GM06990 (cell line): ENCODE results near the gene ATCAY.

Experiments
- DNase-seq: peaks from one replicate; pipeline ENCODE4 v3.0.0-alpha.2; 2011; ENCODE audit not compliant: insufficient read length; ENCODE audit errors: extremely low read depth
- H3K27me3 ChIP-seq: replicated peaks from 2 replicates; pipeline ENCODE4 v1.6.0; 2011; ENCODE audit warnings: low read length; ENCODE audit not compliant: control insufficient read depth, insufficient read depth
- H3K36me3 ChIP-seq: 2 replicates; pipeline ENCODE4 v1.5.1; 2011; ENCODE audit warnings: low read length; ENCODE audit not compliant: control insufficient read depth, insufficient read depth
- H3K4me3 ChIP-seq: replicated peaks from 2 replicates; pipeline ENCODE4 v1.5.1; 2011; ENCODE audit warnings: low read depth, mild to moderate bottlenecking, control low read depth, low read length
- TF ChIP-seq, protein P1 (sequence below): IDR thresholded peaks from 2 replicates; pipeline ENCODE4 v1.5.1; 2011; ENCODE audit warnings: low read length, control low read depth, mild to moderate bottlenecking, inconsistent platforms; ENCODE audit not compliant: insufficient read depth, poor library complexity, severe bottlenecking

The ATCAY gene

DNA sequence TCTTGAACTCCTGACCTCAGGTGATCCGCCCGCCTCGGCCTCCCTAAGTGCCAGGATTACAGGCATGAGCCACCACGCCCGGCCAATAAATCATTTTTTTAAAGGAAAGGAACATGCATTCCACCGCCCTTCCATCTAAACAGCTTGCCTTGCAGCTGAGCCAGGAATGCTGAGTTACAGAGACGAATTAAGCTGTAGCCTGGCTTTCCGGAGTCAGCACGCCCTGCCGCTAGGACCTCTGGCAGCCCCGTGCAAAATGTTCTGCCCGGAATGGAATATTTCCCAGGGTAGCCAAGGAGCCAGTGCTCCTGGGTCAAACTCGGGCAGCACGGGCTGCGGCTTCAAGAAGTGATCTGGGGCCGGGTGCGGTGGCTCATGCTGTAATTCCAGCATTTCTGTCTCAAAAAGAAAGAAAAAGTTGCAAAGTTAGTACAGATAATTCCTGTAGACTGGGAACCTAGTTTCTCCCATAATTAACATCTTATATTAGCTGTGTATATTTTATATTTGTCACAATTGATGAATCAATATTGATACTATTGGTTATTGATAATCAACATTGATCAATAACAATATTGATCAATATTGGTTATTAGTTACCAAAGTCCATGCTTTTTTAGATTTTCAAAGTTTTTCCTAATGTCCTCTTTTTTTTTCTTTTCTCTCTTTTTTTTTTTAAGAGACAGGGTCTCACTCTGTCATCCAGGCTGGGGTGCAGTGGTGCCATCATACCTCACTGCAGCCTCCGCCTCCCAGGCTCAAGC lies 19.2 kb downstream of the ATCAY start:
- Histone ChIP-seq H3K27me3 (no peaks in the 10 kb centered on the region; the same call in 1 of the 2 replicates), H3K4me3 (no peak overlapping the region), H3K36me3 (no peaks in the 10 kb centered on the region)
- TF ChIP-seq, protein P1, sequence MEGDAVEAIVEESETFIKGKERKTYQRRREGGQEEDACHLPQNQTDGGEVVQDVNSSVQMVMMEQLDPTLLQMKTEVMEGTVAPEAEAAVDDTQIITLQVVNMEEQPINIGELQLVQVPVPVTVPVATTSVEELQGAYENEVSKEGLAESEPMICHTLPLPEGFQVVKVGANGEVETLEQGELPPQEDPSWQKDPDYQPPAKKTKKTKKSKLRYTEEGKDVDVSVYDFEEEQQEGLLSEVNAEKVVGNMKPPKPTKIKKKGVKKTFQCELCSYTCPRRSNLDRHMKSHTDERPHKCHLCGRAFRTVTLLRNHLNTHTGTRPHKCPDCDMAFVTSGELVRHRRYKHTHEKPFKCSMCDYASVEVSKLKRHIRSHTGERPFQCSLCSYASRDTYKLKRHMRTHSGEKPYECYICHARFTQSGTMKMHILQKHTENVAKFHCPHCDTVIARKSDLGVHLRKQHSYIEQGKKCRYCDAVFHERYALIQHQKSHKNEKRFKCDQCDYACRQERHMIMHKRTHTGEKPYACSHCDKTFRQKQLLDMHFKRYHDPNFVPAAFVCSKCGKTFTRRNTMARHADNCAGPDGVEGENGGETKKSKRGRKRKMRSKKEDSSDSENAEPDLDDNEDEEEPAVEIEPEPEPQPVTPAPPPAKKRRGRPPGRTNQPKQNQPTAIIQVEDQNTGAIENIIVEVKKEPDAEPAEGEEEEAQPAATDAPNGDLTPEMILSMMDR = no peak
- no peak for DNase-seq

DNA sequence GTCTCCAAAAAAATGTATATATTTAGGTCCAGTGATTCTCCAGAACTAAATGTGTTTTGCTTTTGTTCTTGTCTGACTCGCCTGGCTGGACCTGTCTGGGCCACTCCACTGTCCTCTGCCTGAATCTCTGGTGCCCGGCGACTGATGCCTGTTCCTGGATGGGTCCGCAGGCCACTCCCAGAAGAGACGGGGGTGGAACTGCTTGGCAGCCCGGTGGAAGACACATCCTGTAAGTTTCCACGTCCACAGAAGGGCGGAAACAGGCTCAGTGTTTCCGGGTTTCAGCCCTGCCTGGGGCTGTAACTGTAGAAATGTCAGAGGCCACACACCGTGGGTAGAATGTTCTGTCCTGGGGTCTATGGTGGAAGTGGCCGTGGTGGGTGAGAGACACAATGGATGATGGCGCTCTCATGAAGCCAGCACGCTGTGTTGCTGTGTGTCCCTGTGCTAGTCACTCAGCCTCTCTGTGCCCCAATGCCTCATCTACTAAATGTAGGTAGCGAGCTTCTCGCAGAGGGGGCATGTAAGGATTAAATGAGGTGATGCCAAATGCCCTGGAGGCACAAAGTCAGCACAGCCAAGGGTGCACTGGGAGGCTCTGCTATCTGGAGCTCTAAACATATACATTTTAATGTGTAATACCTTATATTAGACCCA lies 22.0 kb downstream of the ATCAY start:
- TF ChIP-seq, protein P1 = no peak
- Histone ChIP-seq H3K36me3 (no peaks in the 10 kb centered on the region), H3K27me3 (no peaks in the 10 kb centered on the region; the same call in 1 of the 2 replicates), H3K4me3 (no peak overlapping the region)
- no peak for DNase-seq

DNA sequence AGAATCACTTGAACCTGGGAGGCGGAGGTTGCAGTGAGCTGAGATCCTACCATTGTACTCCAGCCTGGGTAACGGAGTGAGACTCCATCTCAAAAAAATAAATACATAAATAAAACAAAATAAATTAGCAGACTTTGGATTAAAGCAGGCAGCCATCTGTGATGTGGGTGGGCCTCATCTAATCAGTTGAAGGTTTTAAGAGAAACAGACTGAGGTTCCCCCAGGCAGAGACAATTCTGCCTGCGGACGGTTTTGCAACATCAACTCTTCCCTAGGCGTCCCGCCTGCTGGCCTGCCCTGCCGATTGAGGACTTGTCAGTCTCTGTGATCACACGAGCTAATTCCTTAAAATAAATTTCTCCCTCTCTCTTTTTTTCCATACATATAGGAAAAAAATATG lies 23.7 kb downstream of the ATCAY start:
- TF ChIP-seq, protein P1 = no peak
- DNase-seq = no peak
- H3K36me3 ChIP-seq = no peaks in the 10 kb centered on the region
- H3K27me3 ChIP-seq = no peaks in the 10 kb centered on the region; the same call in 1 of the 2 replicates
- H3K4me3 ChIP-seq = no peak overlapping the region

DNA sequence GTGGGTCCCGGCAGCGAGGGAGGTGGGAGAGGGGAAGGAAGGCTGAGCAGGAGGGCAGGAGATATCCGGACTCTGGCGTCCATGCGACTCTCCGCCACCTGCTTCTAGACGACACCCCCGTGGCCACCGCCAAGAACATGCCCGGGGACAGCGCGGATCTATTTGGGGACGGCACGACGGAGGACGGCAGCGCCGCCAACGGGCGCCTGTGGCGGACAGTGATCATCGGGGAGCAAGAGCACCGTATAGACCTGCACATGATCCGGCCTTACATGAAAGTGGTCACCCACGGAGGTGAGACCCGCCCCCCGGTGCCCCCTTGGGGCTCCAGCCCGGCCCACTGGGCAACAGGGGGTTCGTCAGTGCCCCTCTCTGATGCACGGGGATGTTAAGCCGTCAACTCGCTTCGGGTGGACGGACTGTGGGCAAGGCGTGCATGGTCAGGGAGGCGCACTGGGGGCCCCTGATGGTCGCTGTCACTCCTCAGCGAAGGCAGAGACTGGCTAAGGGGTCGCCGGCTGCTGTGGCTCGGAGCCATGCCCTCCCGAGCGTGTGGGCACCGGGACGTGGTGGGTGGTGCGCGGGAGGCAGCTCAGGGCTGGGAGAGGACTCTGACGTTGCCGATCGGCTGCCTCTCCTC lies 27.3 kb downstream of the ATCAY start:
- H3K36me3 ChIP-seq = no peaks in the 10 kb centered on the region
- TF ChIP-seq, protein P1 = no peak
- DNase-seq = no peak
- no peaks in the 10 kb centered on the region for H3K27me3 ChIP-seq
- H3K4me3 ChIP-seq = no peak overlapping the region

DNA sequence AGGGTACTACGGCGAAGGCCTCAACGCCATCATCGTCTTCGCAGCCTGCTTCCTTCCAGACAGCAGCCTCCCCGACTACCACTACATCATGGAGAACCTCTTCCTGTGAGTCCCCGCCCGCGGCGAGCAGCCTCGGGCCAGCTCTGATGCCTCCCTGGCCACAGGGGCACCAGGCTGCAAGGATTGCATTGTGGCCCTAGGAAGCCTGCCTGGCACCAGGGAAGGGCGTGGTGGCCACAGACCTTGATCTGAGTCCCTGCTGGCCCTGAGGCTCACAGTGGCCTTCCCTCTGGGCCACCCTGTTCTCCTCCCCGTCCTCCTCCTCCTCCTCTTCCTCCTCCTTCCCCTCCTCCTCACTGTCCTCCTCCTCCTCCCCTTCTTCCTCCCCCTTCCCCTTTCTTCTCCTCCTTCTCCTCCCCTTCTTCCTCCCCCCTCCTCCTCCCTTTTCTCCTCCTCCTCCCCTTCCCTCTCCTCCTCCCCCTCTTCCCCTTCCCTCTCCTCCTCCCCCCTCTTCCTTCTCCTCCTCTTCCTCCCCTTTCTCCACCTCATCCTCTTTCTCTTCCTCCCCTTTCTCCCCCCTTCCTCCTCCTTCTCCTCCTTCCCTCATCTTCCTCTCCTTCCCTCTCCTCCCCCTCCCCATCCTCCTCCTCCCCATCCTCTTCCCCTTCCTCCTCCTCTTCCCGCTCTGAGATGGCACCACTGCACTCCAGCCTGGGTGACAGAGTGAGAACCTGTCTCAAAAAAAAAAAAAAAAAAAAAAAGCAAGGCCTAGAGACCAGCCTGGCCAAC lies 28.0 kb downstream of the ATCAY start:
- Histone ChIP-seq H3K27me3 (no peaks in the 10 kb centered on the region), H3K4me3 (no peak overlapping the region), H3K36me3 (no peaks in the 10 kb centered on the region)
- no peak for DNase-seq
- TF ChIP-seq, protein P1 = no peak
